Spleen (tissue), 11 donors: ENCODE results near the gene PRPF31. TPM values are rescaled to one million over a fixed set of nuclear protein-coding genes. Genes with fewer than 3 reads are reported as not detected.

Experiments
- DNase-seq: peaks from one replicate; pipeline ENCODE4 v3.0.0-alpha.2; 2020
- H3K27ac ChIP-seq, 8 donors: fragments of 200-600 bp; sonication (generic) in 7 of 8; 1 replicate in 4 of 8; 2 replicates in 4 of 8; pipeline versions ENCODE4 v1.5.0 to v1.8.0; 2016 to 2021; ENCODE audit warnings: inconsistent platforms in 4 of 8, mild to moderate bottlenecking in 4 of 8, moderate library complexity in 1 of 8
- H3K27me3 ChIP-seq, 7 donors: fragments of 200-600 bp; sonication (generic) in 6 of 7; replicated peaks in 1 of 7; 1 replicate in 4 of 7; 2 replicates in 3 of 7; pipeline versions ENCODE4 v1.5.0 to v1.8.0; 2016 to 2021; ENCODE audit warnings: inconsistent platforms in 3 of 7, mild to moderate bottlenecking in 1 of 7
- H3K36me3 ChIP-seq, 6 donors: fragments of 200-600 bp; sonication (generic) in 5 of 6; 1 replicate in 4 of 6; 2 replicates in 2 of 6; pipeline versions ENCODE4 v1.5.0 to v1.8.0; 2016 to 2021; ENCODE audit warnings: inconsistent platforms in 2 of 6
- H3K4me1 ChIP-seq, 6 donors: fragments of 200-600 bp; sonication (generic) in 5 of 6; 1 replicate in 3 of 6; 2 replicates in 3 of 6; pipeline versions ENCODE4 v1.5.0 to v1.8.0; 2016 to 2021; ENCODE audit warnings: inconsistent platforms in 3 of 6
- H3K4me3 ChIP-seq, 8 donors: fragments of 200-600 bp; sonication (generic) in 7 of 8; 1 replicate in 4 of 8; 2 replicates in 4 of 8; pipeline versions ENCODE4 v1.5.0 to v1.8.0; 2016 to 2021; ENCODE audit warnings: inconsistent platforms in 4 of 8, mild to moderate bottlenecking in 4 of 8, moderate library complexity in 2 of 8
- H3K9me3 ChIP-seq, 8 donors: fragments of 200-600 bp; sonication (generic) in 7 of 8; 1 replicate in 4 of 8; 2 replicates in 4 of 8; pipeline versions ENCODE4 v1.5.0 to v1.8.0; 2016 to 2021; ENCODE audit warnings: inconsistent platforms in 4 of 8
- POLR2A ChIP-seq, 3 donors: fragments of 450-650 bp; IDR thresholded peaks; one replicate each; pipeline ENCODE4 v1.5.1; 2017; ENCODE audit warnings: antibody characterized with exemption in 3 of 3, mild to moderate bottlenecking in 1 of 3
- POLR2AphosphoS5 ChIP-seq, 3 donors: sonication (generic); formaldehyde crosslinking; IDR thresholded peaks; one replicate each; pipeline ENCODE4 v1.5.1; 2017; ENCODE audit warnings: antibody characterized with exemption in 3 of 3
- WGBS, 5 donors: extraction: QIAGEN DNeasy Blood & Tissue Kit in 3 of 5; methylation state at CpG; one replicate each; pipeline versions ENCODE4 v1.1.5 to v1.1.7; 2013 to 2018; 5-methylcytosine and 5-hydroxymethylcytosine counted together
- intact Hi-C: fragments of 100-400 bp; cut with DNase I; formaldehyde crosslinking; loops from one replicate; pipeline ENCODE4 v1.15.0; 2023; ENCODE audit warnings: low total_unique reads
- polyA plus RNA-seq, 3 donors: library from polyadenylated mRNA; stranded (reverse); fragments of 200-250 nt; gene quantifications; one replicate each; pipeline ENCODE4 v1.2.1, GENCODE V29; 2013
- total RNA-seq, 7 donors: library from RNA; depleted of rRNA in 3 of 7; stranded (reverse); fragments of >200 nt in 3 of 7; fragmentation: NEBNext Ultra II Directional in 4 of 7; extraction: Animal tissue kit (Norgen Biotek cat#: 25700) in 4 of 7; gene quantifications; one replicate each; pipeline versions ENCODE4 v1.1.0 to v1.2.1, GENCODE V29; 2016 to 2021
- TF ChIP-seq, protein P1 (sequence below), 11 experiments: fragments of 200-600 bp in 7 of 11; fragments of 450-650 bp in 4 of 11; sonication (generic) in 4 of 11; IDR thresholded peaks in 8 of 11; conservative IDR thresholded peaks in 3 of 11; 1 replicate in 7 of 11; 2 replicates in 4 of 11; pipeline versions ENCODE4 v1.4.0 to v1.8.0; 2016 to 2021; ENCODE audit warnings: antibody characterized with exemption in 11 of 11, inconsistent platforms in 4 of 11, mild to moderate bottlenecking in 1 of 11
- donor health status: healthy with polysubstance abuse.
- donor health status: DM: no; HTN: no; CAD: no; lungs with moderate emphysema.
- donor health status: DM: no; HTN: no; CAD: no.
- donor health status: Bipolar disorder and iron deficiency.
- donor health status: healthy.
- donor health status: DM: no; HTN: no; CAD: no.
- donor health status: DM: yes; HTN: yes; CAD: no.

Gene PRPF31
- total and polyA plus RNA-seq, 10 donors = 34.7 to 66.2 (median 50.3) TPM

DNA sequence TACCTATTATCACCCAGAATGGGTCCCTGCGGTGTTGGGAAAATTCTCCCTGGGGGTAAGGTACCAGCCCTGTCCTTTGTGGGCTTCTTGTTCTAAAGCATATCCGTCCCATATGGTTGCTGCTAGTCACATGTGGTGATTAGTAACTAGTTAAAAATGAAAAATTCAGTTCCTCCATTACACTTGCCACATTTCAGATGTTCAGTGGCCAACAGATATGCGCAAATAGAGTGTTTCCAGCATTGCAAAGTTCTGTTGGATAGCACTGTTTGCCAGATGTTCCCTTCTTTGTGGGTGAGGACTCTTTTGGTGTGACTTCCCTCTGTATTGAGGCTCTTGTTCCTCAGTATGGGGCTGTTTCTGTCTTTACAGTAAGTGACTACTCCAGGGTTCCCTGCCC, 25.8 kb downstream of the PRPF31 start:
- Histone ChIP-seq H3K27ac (no peak overlapping the region), H3K27me3 (no peaks in the 10 kb centered on the region), H3K4me1 (peaks cover 19 to 52% (median 42%) of the 10 kb centered on the region in 6 donors), H3K36me3 (peaks cover 8 to 76% (median 46%) of the 10 kb centered on the region in 6 donors), H3K4me3 (no peak overlapping the region), H3K9me3 (no peaks in the 10 kb centered on the region)
- TF ChIP-seq, protein P1, sequence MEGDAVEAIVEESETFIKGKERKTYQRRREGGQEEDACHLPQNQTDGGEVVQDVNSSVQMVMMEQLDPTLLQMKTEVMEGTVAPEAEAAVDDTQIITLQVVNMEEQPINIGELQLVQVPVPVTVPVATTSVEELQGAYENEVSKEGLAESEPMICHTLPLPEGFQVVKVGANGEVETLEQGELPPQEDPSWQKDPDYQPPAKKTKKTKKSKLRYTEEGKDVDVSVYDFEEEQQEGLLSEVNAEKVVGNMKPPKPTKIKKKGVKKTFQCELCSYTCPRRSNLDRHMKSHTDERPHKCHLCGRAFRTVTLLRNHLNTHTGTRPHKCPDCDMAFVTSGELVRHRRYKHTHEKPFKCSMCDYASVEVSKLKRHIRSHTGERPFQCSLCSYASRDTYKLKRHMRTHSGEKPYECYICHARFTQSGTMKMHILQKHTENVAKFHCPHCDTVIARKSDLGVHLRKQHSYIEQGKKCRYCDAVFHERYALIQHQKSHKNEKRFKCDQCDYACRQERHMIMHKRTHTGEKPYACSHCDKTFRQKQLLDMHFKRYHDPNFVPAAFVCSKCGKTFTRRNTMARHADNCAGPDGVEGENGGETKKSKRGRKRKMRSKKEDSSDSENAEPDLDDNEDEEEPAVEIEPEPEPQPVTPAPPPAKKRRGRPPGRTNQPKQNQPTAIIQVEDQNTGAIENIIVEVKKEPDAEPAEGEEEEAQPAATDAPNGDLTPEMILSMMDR (IDR thresholded peaks at IDR 0.05 in 8 of 11, conservative IDR thresholded peaks at IDR 0.05 in 3 of 11) = no peak
- no peak for TF ChIP-seq POLR2A (IDR thresholded peaks at IDR 0.05)
- no peak for TF ChIP-seq POLR2AphosphoS5 (IDR thresholded peaks at IDR 0.05)
- no peak for DNase-seq
- intact Hi-C loops = no loop called here
- WGBS, 5 donors = 85 to 94% (median 90%) methylated on average over 3 of the region's 3 CpGs

DNA sequence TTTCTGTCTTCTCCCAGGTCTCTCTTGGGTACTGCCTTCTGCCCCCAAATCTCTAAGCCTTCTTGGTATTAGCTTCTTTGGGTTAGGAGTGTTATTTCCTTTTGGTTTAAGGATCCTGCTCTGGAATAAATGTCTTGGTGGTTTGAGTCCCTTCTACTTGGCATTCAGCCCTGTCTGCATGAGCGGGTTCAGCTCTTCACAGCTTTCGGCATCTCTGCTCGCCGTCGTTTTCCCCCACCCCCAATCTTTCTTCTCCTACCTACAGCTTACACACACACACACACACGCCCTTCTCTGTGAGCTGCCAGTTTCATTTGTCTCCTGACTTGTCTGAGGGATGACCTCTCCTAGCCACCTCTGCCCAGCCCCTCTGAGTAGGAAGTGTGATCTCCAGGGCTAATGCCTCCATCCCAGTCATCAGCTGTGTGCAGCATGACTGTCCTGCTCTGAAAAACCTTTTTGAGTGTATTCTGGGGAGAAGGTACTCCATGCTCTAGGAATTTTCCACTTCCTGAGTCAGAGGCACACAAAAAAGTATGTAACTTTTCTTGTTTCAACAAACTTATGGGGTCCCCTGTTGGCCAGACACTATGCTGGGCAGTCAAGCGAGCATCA, 26.7 kb downstream of the PRPF31 start:
- DNase-seq = no peak
- no peaks in the 10 kb centered on the region for H3K27me3 ChIP-seq
- H3K27ac ChIP-seq = no peak overlapping the region
- peaks cover 16 to 55% (median 42%) of the 10 kb centered on the region in 6 donors for H3K4me1 ChIP-seq
- WGBS, 5 donors = 79 to 94% (median 86%) methylated on average over 7 of the region's 7 CpGs
- TF ChIP-seq POLR2A (IDR thresholded peaks at IDR 0.05) (no peak), POLR2AphosphoS5 (IDR thresholded peaks at IDR 0.05) (no peak)
- TF ChIP-seq, protein P1 (IDR thresholded peaks at IDR 0.05 in 8 of 11, conservative IDR thresholded peaks at IDR 0.05 in 3 of 11) = no peak
- H3K9me3 ChIP-seq = no peaks in the 10 kb centered on the region
- intact Hi-C loops = no loop called here
- H3K4me3 ChIP-seq = no peak overlapping the region
- H3K36me3 ChIP-seq = peaks cover 8 to 85% (median 55%) of the 10 kb centered on the region in 6 donors

DNA sequence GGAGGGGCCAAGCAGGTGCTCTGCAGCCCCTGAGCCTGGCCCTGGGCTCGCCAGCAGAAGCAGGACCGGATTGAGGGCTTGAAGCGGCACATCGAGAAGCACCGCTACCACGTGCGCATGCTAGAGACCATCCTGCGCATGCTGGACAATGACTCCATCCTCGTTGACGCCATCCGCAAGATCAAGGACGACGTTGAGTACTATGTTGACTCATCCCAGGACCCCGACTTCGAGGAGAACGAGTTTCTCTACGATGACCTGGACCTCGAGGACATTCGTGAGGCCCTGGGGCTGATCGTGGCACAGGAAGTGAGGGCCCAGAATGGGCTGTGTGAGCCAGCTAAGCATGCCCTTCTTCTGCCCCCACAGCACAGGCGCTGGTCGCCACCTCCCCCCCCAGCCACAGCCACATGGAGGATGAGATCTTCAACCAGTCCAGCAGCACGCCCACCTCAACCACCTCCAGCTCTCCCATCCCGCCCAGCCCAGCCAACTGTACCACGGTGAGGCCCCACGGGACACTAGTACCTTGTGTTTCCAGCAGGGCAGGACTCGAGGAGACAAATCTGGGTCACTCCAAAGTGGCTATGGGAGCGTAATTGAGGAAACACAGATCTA, 30.1 kb downstream of the PRPF31 start:
- no peak overlapping the region for H3K4me3 ChIP-seq
- H3K4me1 ChIP-seq = peaks cover 0 to 52% (median 17%) of the 10 kb centered on the region in 6 donors
- no peaks in the 10 kb centered on the region for H3K27me3 ChIP-seq
- H3K9me3 ChIP-seq = no peaks in the 10 kb centered on the region
- H3K27ac ChIP-seq = no peak overlapping the region
- TF ChIP-seq, protein P1 (IDR thresholded peaks at IDR 0.05 in 8 of 11, conservative IDR thresholded peaks at IDR 0.05 in 3 of 11) = no peak
- TF ChIP-seq POLR2AphosphoS5 (IDR thresholded peaks at IDR 0.05) = peak in 2 of 3 donors; percentile 25 to 38
- intact Hi-C loops = no loop called here
- no peak for DNase-seq
- H3K36me3 ChIP-seq = peaks cover 8 to 100% (median 83%) of the 10 kb centered on the region in 6 donors
- WGBS, 5 donors = 88 to 94% (median 91%) methylated on average over 21 to 28 of the region's 28 CpGs

DNA sequence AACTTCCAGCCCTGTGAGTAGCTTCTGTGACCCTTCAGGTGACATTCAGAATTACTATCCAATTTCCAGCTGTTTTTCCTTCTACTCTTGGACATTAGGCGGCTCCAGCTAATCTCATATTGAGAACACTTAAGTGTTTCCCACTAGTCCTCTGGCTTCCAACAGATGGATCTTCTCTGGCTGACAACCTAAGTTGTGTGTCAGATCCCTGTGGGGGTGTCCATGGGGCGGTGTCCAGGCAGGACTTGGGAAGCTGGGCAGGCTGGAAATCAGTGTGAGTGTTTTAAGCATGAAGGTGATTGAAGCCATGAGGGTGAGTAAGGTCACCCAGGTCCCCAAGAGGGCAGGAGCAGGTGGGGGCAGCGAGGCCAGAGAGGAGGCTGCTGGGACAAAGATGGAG, 32.1 kb downstream of the PRPF31 start:
- intact Hi-C loops = no loop called here
- 69 to 92% (median 85%) methylated on average over 3 of the region's 3 CpGs for WGBS, 5 donors
- Histone ChIP-seq H3K27ac (peak overlapping the region in 6 of 8 donors; percentile 20 to 67 (median 44)), H3K27me3 (no peaks in the 10 kb centered on the region), H3K9me3 (no peaks in the 10 kb centered on the region), H3K4me3 (no peak overlapping the region), H3K36me3 (peaks cover 10 to 100% (median 100%) of the 10 kb centered on the region in 6 donors), H3K4me1 (peaks cover 0 to 37% (median 6%) of the 10 kb centered on the region in 6 donors)
- no peak for DNase-seq
- TF ChIP-seq, protein P1 (IDR thresholded peaks at IDR 0.05 in 8 of 11, conservative IDR thresholded peaks at IDR 0.05 in 3 of 11) = peak in 1 of 11 experiments; percentile 6
- TF ChIP-seq POLR2AphosphoS5 (IDR thresholded peaks at IDR 0.05) = peak in 1 of 3 donors; percentile 27
- TF ChIP-seq POLR2A (IDR thresholded peaks at IDR 0.05) = no peak
